Progenitor cell of endocrine pancreas (in vitro differentiated cells): ENCODE data around the gene MYEOV. TPM values are rescaled to one million over a fixed set of nuclear protein-coding genes. Genes with fewer than 3 reads are reported as not detected.

Experiments
- DNase-seq: peaks from one replicate; pipeline ENCODE4 v3.0.0; 2021; ENCODE audit warnings: low spot score; ENCODE audit not compliant: unreplicated experiment
- H3K27ac Mint-ChIP-seq: 2 replicates; pipeline ENCODE4 v1.8.0; 2021; ENCODE audit warnings: mild to moderate bottlenecking, moderate library complexity, mixed read lengths
- H3K27me3 Mint-ChIP-seq: 2 replicates; pipeline ENCODE4 v1.8.0; 2021; ENCODE audit warnings: mixed read lengths
- H3K36me3 Mint-ChIP-seq: 2 replicates; pipeline ENCODE4 v1.8.0; 2022; ENCODE audit warnings: mixed read lengths; ENCODE audit not compliant: insufficient read depth
- H3K4me1 Mint-ChIP-seq: 2 replicates; pipeline ENCODE4 v1.8.0; 2021; ENCODE audit warnings: low read depth, mixed read lengths
- H3K4me3 Mint-ChIP-seq: 2 replicates; pipeline ENCODE4 v1.8.0; 2021; ENCODE audit warnings: low read depth, mild to moderate bottlenecking, moderate library complexity, mixed read lengths
- H3K9me3 Mint-ChIP-seq: 2 replicates; pipeline ENCODE4 v1.8.0; 2021; ENCODE audit warnings: low read depth, mixed read lengths
- CTCF ChIP-seq: fragments of 200-600 bp; sonication (generic); IDR thresholded peaks from one replicate; pipeline ENCODE4 v1.5.0; 2021; ENCODE audit warnings: antibody characterized with exemption, mild to moderate bottlenecking; ENCODE audit not compliant: unreplicated experiment
- total RNA-seq: library from RNA; stranded (reverse); gene quantifications from 2 replicates; pipeline ENCODE4 v1.2.1, GENCODE V29; 2021

MYEOV gene
- total RNA-seq, 1 donor from 2014 or later: 0.14 TPM

GRCh38 chr11:69270941-69271340, 23.0 kb upstream of the MYEOV start:
- no peak overlapping the region for H3K27ac Mint-ChIP-seq
- peaks cover 36% of the 10 kb centered on the region for H3K4me1 Mint-ChIP-seq
- no peak for DNase-seq
- no peak overlapping the region for H3K4me3 Mint-ChIP-seq
- no peaks in the 10 kb centered on the region for H3K36me3 Mint-ChIP-seq
- TF ChIP-seq CTCF: no peak
- no peaks in the 10 kb centered on the region for H3K9me3 Mint-ChIP-seq
- peaks cover 2% of the 10 kb centered on the region for H3K27me3 Mint-ChIP-seq

- no peak for TF ChIP-seq CTCF
- Mint-ChIP-seq H3K36me3 (no peaks in the 10 kb centered on the region), H3K27ac (peak overlapping the region; percentile 2), H3K9me3 (no peaks in the 10 kb centered on the region), H3K4me1 (peaks cover 43% of the 10 kb centered on the region), H3K4me3 (no peak overlapping the region), H3K27me3 (peaks cover 2% of the 10 kb centered on the region)
- DNase-seq: no peak
Measured at GRCh38 chr11:69272055-69272454, 21.9 kb upstream of the MYEOV start.

GRCh38 chr11:69272831-69273485, 21.0 kb upstream of the MYEOV start:
- no peak for TF ChIP-seq CTCF
- DNase-seq: no peak
- H3K27ac Mint-ChIP-seq: no peak overlapping the region
- H3K27me3 Mint-ChIP-seq: peaks cover 2% of the 10 kb centered on the region
- H3K4me1 Mint-ChIP-seq: peaks cover 48% of the 10 kb centered on the region
- H3K9me3 Mint-ChIP-seq: no peaks in the 10 kb centered on the region
- no peak overlapping the region for H3K4me3 Mint-ChIP-seq
- H3K36me3 Mint-ChIP-seq: no peaks in the 10 kb centered on the region

- DNase-seq: no peak
- Mint-ChIP-seq H3K27me3 (peaks cover 2% of the 10 kb centered on the region), H3K9me3 (no peaks in the 10 kb centered on the region), H3K27ac (no peak overlapping the region), H3K4me3 (no peak overlapping the region), H3K4me1 (peaks cover 50% of the 10 kb centered on the region), H3K36me3 (no peaks in the 10 kb centered on the region)
- TF ChIP-seq CTCF: no peak
Measured at GRCh38 chr11:69273571-69273970, 20.4 kb upstream of the MYEOV start.

GRCh38 chr11:69274531-69275016, 19.4 kb upstream of the MYEOV start:
- DNase-seq: peak; percentile 31
- no peak for TF ChIP-seq CTCF
- no peaks in the 10 kb centered on the region for H3K9me3 Mint-ChIP-seq

More at GRCh38 chr11:69274531-69275016, 19.4 kb upstream of the MYEOV start:
- H3K36me3 Mint-ChIP-seq: no peaks in the 10 kb centered on the region
- peaks cover 2% of the 10 kb centered on the region for H3K27me3 Mint-ChIP-seq
- peaks cover 50% of the 10 kb centered on the region for H3K4me1 Mint-ChIP-seq
- H3K4me3 Mint-ChIP-seq: no peak overlapping the region
- peak overlapping the region; percentile 93 for H3K27ac Mint-ChIP-seq
